HG02678 (cell line): ENCODE measurements around the gene TEKT5.
"Not testable (repeated sequence)": the region's sequence is repeated elsewhere in the genome, so short reads cannot be mapped to it uniquely, and the experiment has no call there.

Source experiments
- ATAC-seq: cut with Tn5 transposase; IDR thresholded peaks from one replicate; pipeline ENCODE4 v1.9.1; 2021; ENCODE audit warnings: mild to moderate bottlenecking, moderate library complexity; ENCODE audit not compliant: unreplicated experiment

The TEKT5 gene

GRCh38 chr16:10694830-10695229 lies at the start of gene TEKT5:
TSS of gene TEKT5 (minus strand) at chr16:10694930. CDS start at chr16:10694873, 57 bp downstream.
- ATAC-seq, result no peak

GRCh38 chr16:10743610-10744369 lies 49.1 kb upstream of the TEKT5 start, which contains the start of gene NUBP1:
TSS of gene NUBP1 (plus strand) at chr16:10743842. CDS start at chr16:10743864, 22 bp downstream.
- peak; percentile 80 for ATAC-seq

- ATAC-seq, result no peak
These were observed 48.5 kb upstream of the TEKT5 start for GRCh38 chr16:10743227-10743609.

GRCh38 chr16:10741844-10742243 lies 47.1 kb upstream of the TEKT5 start:
- no peak for ATAC-seq

- not testable (repeated sequence) for ATAC-seq
These were observed 46.5 kb upstream of the TEKT5 start for GRCh38 chr16:10741249-10741648.

- ATAC-seq, result no peak
These were observed 46.1 kb upstream of the TEKT5 start for GRCh38 chr16:10740845-10741208.

GRCh38 chr16:10740000-10740844 lies 45.5 kb upstream of the TEKT5 start:
- no peak for ATAC-seq

GRCh38 chr16:10738231-10739077 lies 43.7 kb upstream of the TEKT5 start:
- ATAC-seq, result peak; percentile 67

- ATAC-seq, result peak; percentile 39
These were observed 42.4 kb upstream of the TEKT5 start for GRCh38 chr16:10737068-10737625.

- ATAC-seq, result no peak
These were observed 37.1 kb upstream of the TEKT5 start for GRCh38 chr16:10731790-10732189.

- no peak for ATAC-seq
These were observed 34.6 kb upstream of the TEKT5 start for GRCh38 chr16:10729104-10730048.

GRCh38 chr16:10728003-10728887 lies 33.5 kb upstream of the TEKT5 start:
- no peak for ATAC-seq

GRCh38 chr16:10708969-10709368 lies 14.2 kb upstream of the TEKT5 start:
- ATAC-seq, result no peak

- ATAC-seq, result no peak
These were observed 5.0 kb upstream of the TEKT5 start for GRCh38 chr16:10699756-10700155.

- ATAC-seq, result no peak
These were observed 424 bp downstream of the TEKT5 start for GRCh38 chr16:10694306-10694705.

- ATAC-seq, result no peak
These were observed 841 bp downstream of the TEKT5 start for GRCh38 chr16:10693889-10694288.

GRCh38 chr16:10692470-10692869 lies 2.3 kb downstream of the TEKT5 start:
- no peak for ATAC-seq

GRCh38 chr16:10688726-10689125 lies 6.0 kb downstream of the TEKT5 start:
- no peak for ATAC-seq

- ATAC-seq, result no peak
These were observed 6.4 kb downstream of the TEKT5 start for GRCh38 chr16:10688291-10688690.
